Activated naive CD4-positive, alpha-beta T cell treated with anti-CD3 and anti-CD28 coated beads, Interleukin-2, amount 50 U/mL, for 72 hours (primary cell): ENCODE data around the gene PDS5A. TPM values are rescaled to one million over a fixed set of nuclear protein-coding genes. Genes with fewer than 3 reads are reported as not detected.
"Not testable (repeated sequence)": the region's sequence is repeated elsewhere in the genome, so short reads cannot be mapped to it uniquely, and the experiment has no call there.

ENCODE experiments used
- ATAC-seq, 2 donors: fragments of 150-1000 bp; cut with Tn5 transposase; 2 replicates each; pipeline ENCODE4 v1.10.0; 2021; ENCODE audit warnings: mild to moderate bottlenecking in 2 of 2, moderate library complexity in 2 of 2
- DNase-seq, 2 donors: peaks; one replicate each; pipeline ENCODE4 v3.0.0; 2021 to 2022; ENCODE audit warnings: low spot score in 2 of 2
- H3K27ac Mint-ChIP-seq, 2 donors: one replicate each; pipeline ENCODE4 v1.8.0; 2022; ENCODE audit warnings: mild to moderate bottlenecking in 2 of 2, mixed read lengths in 2 of 2
- H3K36me3 Mint-ChIP-seq, 2 donors: one replicate each; pipeline ENCODE4 v1.8.0; 2022; ENCODE audit warnings: mixed read lengths in 2 of 2
- H3K9me3 Mint-ChIP-seq, 2 donors: one replicate each; pipeline ENCODE4 v1.8.0; 2022; ENCODE audit warnings: mixed read lengths in 2 of 2
- total RNA-seq, 2 donors: library from RNA; stranded (reverse); gene quantifications; one replicate each; pipeline ENCODE4 v1.2.3, GENCODE V29; 2022

PDS5A gene
- total RNA-seq, 2 donors from 2014 or later, result 95.7 to 105 TPM

DNA sequence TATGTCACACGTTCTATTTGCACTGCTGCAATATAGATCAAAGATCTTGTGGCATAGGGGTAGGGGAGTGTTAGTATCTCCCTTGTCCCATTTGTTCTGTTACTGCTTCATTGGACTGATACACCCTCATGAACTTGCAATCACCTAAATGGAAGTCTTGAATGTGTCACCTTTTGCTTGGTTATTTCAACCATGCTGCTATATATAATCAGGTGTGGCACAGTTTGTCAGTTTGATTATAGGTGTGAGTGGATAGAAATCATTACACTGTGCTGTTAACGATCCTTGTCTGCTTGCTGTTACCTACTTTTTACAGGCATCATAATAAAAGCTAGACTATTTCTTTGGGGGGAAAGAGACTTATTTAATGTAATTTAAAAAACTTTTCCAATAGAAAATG, 195.7 kb downstream of the PDS5A start:
- not testable (repeated sequence) for H3K36me3 Mint-ChIP-seq

More for the DNA sequence above, 195.7 kb downstream of the PDS5A start:
- not testable (repeated sequence) for H3K9me3 Mint-ChIP-seq, H3K27ac Mint-ChIP-seq, DNase-seq, ATAC-seq

Other genes with a start within 250 kb of the PDS5A start
- gene N4BP2, start 78.9 kb upstream of the PDS5A start, total RNA-seq, result 10 to 100 TPM; 16.1 to 18.6 TPM
- 10 to 100 TPM; 81.2 to 82.9 TPM for gene RHOH, start 219.1 kb upstream of the PDS5A start, total RNA-seq